HCT116 (cell line): ENCODE results near the gene SNRNP200.

ENCODE experiments used
- ATF3 ChIP-seq: IDR thresholded peaks from 2 replicates; pipeline ENCODE4 v1.6.1; 2012
- CTCF ChIP-seq, 3 experiments: fragments of 200-600 bp in 1 of 3; sonication (generic) in 1 of 3; IDR thresholded peaks in 2 of 3; conservative IDR thresholded peaks in 1 of 3; 2 replicates each; pipeline ENCODE4 v1.5.1; 2012 to 2017; ENCODE audit warnings: low read depth in 2 of 3, low read length in 2 of 3, antibody characterized with exemption in 1 of 3, borderline replicate concordance in 1 of 3, control low read depth in 1 of 3, mild to moderate bottlenecking in 1 of 3, mixed read lengths in 1 of 3, mixed run types in 1 of 3, moderate library complexity in 1 of 3; ENCODE audit not compliant: insufficient read depth in 1 of 3
- EZH2 ChIP-seq: fragments of 200-600 bp; sonication (generic); IDR thresholded peaks from 2 replicates; pipeline ENCODE4 v1.6.1; 2017; ENCODE audit warnings: antibody characterized with exemption, mixed run types
- EZH2phosphoT487 ChIP-seq: fragments of 200-600 bp; IDR thresholded peaks from 2 replicates; pipeline ENCODE4 v1.6.1; 2018; ENCODE audit warnings: antibody characterized with exemption, borderline replicate concordance
- JUND ChIP-seq: IDR thresholded peaks from 2 replicates; pipeline ENCODE4 v1.6.1; 2012
- MAX ChIP-seq: IDR thresholded peaks from 2 replicates; pipeline ENCODE4 v1.6.1; 2012
- POLR2A ChIP-seq: IDR thresholded peaks from 2 replicates; pipeline ENCODE4 v1.7.0; 2011; ENCODE audit warnings: borderline replicate concordance; ENCODE audit not compliant: insufficient read depth, insufficient read length; ENCODE audit errors: extremely low read depth
- REST ChIP-seq: IDR thresholded peaks from 2 replicates; pipeline ENCODE4 v1.6.1; 2012; ENCODE audit warnings: low read depth
- SIN3A ChIP-seq: IDR thresholded peaks from 2 replicates; pipeline ENCODE4 v1.6.1; 2012; ENCODE audit warnings: low read depth
- ZFX ChIP-seq: fragments of 450-650 bp; IDR thresholded peaks from 2 replicates; pipeline ENCODE4 v1.6.1; 2017
- ZNF274 ChIP-seq: fragments of 200-500 bp; sonication (Bioruptor generic); IDR thresholded peaks from 2 replicates; pipeline ENCODE4 v1.6.1; 2014; ENCODE audit warnings: mild to moderate bottlenecking, low read depth, low read length, inconsistent platforms

GRCh38 chr2:96333708-96334107 lies 28.4 kb upstream of the SNRNP200 start:
- TF ChIP-seq POLR2A (no peak), EZH2 (no peak), CTCF (IDR thresholded peaks at IDR 0.05 in 2 of 3, conservative IDR thresholded peaks at IDR 0.05 in 1 of 3; ENCODE audit: borderline replicate concordance in 1 of 3, insufficient read depth in 1 of 3, low read depth in 2 of 3, low read length in 2 of 3) (no peak), JUND (no peak), ZNF274 (no peak), SIN3A (no peak), ZFX (no peak), MAX (no peak), REST (no peak), EZH2phosphoT487 (no peak), ATF3 (no peak)
